ENCODE results near the gene ZNF714.

- no peak for TF ChIP-seq CTCF (IDR thresholded peaks at IDR 0.05 in 2 of 3, conservative IDR thresholded peaks at IDR 0.05 in 1 of 3; ENCODE audit: borderline replicate concordance in 1 of 3, insufficient read depth in 1 of 3, low read depth in 2 of 3, low read length in 2 of 3)
- no peak for TF ChIP-seq POLR2A (IDR thresholded peaks at IDR 0.05; ENCODE audit: borderline replicate concordance, extremely low read depth, insufficient read depth, insufficient read length)
Measured at GRCh38 chr19:21115430-21115829, 33.4 kb downstream of the ZNF714 start.

Measured in HCT116 (cell line).